Left renal cortex interstitium (tissue), 4 donors: ENCODE measurements around the gene NECTIN2. TPM values are rescaled to one million over a fixed set of nuclear protein-coding genes. Genes with fewer than 3 reads are reported as not detected.
A peak's percentile ranks its signal among the peaks of the same experiment; 100 is the strongest.
"Not testable (repeated sequence)": the region's sequence is repeated elsewhere in the genome, so short reads cannot be mapped to it uniquely, and the experiment has no call there.

Experiments used
- DNase-seq, 4 donors: peaks; one replicate each; pipeline ENCODE4 v3.0.0-alpha.2; 2013; ENCODE audit warnings: low read depth in 4 of 4, low spot score in 2 of 4, missing footprints in 1 of 4
- polyA plus RNA-seq, 4 donors: library from polyadenylated mRNA; unstranded; fragments of 120-200 nt; gene quantifications; one replicate each; pipeline ENCODE4 v1.2.1, GENCODE V29; 2013; ENCODE audit not compliant: insufficient read length in 4 of 4

Gene NECTIN2
- polyA plus RNA-seq, 4 donors, result 150 to 188 (median 163) TPM

DNA sequence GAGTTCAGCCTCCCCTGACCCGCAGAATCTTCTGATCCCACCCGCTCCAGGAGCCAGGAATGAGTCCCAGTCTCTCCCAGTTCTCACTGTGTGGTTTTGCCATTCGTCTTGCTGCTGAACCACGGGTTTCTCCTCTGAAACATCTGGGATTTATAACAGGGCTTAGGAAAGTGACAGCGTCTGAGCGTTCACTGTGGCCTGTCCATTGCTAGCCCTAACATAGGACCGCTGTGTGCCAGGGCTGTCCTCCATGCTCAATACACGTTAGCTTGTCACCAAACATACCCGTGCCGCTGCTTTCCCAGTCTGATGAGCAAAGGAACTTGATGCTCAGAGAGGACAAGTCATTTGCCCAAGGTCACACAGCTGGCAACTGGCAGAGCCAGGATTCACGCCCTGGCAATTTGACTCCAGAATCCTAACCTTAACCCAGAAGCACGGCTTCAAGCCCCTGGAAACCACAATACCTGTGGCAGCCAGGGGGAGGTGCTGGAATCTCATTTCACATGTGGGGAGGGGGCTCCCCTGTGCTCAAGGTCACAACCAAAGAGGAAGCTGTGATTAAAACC lies 58.4 kb downstream of the NECTIN2 start:
- DNase-seq, result no peak

DNA sequence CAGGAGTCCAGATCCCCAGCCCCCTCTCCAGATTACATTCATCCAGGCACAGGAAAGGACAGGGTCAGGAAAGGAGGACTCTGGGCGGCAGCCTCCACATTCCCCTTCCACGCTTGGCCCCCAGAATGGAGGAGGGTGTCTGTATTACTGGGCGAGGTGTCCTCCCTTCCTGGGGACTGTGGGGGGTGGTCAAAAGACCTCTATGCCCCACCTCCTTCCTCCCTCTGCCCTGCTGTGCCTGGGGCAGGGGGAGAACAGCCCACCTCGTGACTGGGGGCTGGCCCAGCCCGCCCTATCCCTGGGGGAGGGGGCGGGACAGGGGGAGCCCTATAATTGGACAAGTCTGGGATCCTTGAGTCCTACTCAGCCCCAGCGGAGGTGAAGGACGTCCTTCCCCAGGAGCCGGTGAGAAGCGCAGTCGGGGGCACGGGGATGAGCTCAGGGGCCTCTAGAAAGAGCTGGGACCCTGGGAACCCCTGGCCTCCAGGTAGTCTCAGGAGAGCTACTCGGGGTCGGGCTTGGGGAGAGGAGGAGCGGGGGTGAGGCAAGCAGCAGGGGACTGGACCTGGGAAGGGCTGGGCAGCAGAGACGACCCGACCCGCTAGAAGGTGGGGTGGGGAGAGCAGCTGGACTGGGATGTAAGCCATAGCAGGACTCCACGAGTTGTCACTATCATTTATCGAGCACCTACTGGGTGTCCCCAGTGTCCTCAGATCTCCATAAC lies 59.5 kb downstream of the NECTIN2 start, which contains the start of gene APOE:
TSS of gene APOE (plus strand) at position 360 of the 724 bp plus-strand sequence. CDS start 829 bp downstream, outside the sequence.
- no peak for DNase-seq

DNA sequence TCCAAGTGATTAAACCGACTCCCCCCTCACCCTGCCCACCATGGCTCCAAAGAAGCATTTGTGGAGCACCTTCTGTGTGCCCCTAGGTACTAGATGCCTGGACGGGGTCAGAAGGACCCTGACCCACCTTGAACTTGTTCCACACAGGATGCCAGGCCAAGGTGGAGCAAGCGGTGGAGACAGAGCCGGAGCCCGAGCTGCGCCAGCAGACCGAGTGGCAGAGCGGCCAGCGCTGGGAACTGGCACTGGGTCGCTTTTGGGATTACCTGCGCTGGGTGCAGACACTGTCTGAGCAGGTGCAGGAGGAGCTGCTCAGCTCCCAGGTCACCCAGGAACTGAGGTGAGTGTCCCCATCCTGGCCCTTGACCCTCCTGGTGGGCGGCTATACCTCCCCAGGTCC lies 61.5 kb downstream of the NECTIN2 start:
- DNase-seq, result no peak

DNA sequence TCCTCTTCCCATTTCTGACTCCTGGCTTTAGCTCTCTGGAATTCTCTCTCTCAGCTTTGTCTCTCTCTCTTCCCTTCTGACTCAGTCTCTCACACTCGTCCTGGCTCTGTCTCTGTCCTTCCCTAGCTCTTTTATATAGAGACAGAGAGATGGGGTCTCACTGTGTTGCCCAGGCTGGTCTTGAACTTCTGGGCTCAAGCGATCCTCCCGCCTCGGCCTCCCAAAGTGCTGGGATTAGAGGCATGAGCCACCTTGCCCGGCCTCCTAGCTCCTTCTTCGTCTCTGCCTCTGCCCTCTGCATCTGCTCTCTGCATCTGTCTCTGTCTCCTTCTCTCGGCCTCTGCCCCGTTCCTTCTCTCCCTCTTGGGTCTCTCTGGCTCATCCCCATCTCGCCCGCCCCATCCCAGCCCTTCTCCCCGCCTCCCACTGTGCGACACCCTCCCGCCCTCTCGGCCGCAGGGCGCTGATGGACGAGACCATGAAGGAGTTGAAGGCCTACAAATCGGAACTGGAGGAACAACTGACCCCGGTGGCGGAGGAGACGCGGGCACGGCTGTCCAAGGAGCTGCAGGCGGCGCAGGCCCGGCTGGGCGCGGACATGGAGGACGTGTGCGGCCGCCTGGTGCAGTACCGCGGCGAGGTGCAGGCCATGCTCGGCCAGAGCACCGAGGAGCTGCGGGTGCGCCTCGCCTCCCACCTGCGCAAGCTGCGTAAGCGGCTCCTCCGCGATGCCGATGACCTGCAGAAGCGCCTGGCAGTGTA lies 62.2 kb downstream of the NECTIN2 start:
- DNase-seq, result no peak

DNA sequence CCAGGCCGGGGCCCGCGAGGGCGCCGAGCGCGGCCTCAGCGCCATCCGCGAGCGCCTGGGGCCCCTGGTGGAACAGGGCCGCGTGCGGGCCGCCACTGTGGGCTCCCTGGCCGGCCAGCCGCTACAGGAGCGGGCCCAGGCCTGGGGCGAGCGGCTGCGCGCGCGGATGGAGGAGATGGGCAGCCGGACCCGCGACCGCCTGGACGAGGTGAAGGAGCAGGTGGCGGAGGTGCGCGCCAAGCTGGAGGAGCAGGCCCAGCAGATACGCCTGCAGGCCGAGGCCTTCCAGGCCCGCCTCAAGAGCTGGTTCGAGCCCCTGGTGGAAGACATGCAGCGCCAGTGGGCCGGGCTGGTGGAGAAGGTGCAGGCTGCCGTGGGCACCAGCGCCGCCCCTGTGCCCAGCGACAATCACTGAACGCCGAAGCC lies 62.8 kb downstream of the NECTIN2 start:
- no peak for DNase-seq

DNA sequence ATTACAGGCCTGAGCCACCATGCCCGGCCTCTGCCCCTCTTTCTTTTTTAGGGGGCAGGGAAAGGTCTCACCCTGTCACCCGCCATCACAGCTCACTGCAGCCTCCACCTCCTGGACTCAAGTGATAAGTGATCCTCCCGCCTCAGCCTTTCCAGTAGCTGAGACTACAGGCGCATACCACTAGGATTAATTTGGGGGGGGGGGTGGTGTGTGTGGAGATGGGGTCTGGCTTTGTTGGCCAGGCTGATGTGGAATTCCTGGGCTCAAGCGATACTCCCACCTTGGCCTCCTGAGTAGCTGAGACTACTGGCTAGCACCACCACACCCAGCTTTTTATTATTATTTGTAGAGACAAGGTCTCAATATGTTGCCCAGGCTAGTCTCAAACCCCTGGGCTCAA lies 63.7 kb downstream of the NECTIN2 start:
- no peak for DNase-seq

DNA sequence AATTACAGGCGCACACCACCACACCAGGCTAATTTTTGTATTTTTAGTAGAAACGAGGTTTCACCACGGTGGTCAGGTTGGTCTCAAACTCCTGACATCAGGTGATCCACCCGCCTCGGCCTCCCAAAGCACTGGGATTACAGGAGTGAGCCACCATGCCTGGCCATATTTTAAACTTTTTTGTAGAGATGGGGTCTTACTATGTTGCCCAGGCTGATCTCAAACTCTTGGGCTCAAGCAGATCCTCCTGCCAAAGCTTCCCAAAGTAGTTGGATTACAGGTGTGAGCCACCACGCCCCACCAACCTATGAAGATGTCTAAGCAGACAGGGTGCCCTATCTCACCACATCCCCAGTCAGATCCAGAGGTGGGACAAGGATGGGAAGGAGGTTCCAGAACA lies 65.8 kb downstream of the NECTIN2 start:
- DNase-seq, result not testable (repeated sequence)

DNA sequence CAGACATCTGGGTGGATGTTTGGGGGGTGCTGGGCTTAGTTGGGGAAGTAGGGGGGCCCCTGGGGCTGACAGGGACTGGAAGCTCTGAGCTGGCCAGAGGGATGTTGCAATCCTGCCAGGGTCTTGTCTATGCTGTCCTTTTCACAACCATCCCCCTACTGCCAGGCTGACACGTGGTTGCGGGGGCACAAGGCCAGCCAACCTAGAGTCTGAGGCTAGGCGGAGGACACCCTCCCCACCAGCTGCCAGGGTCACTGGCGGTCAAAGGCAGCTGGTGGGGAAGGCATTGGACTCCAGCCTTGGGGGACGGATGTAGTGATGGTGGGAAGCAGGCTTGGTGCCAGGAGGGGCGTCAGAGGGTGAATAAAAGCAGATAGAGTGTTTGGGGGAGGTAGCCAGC lies 66.8 kb downstream of the NECTIN2 start:
- no peak for DNase-seq

DNA sequence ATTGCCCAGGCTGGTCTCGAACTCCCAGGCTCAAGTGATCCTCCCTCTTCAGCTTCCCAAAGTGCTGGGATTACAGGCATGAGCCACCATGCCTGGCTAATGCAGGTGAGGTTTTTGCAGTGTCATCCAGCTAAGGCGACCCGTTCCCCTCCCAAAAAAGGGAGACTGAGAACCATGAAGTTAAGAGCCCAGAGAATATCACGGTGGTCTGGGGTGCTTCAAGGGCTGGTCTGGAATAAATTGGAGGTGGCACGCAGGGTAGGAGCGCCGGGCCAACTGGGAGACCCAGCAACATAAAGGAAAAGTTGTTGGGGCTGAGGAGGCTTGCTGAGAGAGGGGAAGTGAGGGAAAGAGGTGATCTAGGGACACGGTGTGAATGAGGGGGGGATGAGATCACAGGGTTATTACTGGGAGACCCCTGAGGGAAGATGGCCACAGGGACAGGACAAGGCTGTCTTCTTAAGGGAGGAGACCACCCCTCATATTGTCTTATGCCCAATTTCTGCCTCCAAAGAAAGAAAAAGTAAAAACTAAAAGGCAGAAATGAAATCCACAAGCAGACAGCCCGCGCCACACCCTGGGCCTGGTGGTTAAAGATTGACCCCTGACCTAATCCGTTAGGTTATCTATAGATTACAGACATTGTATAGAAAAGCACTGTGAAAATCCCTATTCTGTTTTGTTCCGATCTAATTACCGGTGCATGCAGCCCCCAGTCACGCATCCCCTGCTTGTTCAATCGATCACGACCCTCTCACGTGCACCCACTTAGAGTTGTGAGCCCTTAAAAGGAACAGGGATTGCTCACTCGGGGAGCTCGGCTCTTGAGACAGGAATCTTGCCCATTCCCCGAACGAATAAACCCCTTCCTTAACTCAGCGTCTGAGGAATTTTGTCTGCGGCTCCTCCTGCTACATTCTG lies 67.7 kb downstream of the NECTIN2 start:
- not testable (repeated sequence) for DNase-seq

DNA sequence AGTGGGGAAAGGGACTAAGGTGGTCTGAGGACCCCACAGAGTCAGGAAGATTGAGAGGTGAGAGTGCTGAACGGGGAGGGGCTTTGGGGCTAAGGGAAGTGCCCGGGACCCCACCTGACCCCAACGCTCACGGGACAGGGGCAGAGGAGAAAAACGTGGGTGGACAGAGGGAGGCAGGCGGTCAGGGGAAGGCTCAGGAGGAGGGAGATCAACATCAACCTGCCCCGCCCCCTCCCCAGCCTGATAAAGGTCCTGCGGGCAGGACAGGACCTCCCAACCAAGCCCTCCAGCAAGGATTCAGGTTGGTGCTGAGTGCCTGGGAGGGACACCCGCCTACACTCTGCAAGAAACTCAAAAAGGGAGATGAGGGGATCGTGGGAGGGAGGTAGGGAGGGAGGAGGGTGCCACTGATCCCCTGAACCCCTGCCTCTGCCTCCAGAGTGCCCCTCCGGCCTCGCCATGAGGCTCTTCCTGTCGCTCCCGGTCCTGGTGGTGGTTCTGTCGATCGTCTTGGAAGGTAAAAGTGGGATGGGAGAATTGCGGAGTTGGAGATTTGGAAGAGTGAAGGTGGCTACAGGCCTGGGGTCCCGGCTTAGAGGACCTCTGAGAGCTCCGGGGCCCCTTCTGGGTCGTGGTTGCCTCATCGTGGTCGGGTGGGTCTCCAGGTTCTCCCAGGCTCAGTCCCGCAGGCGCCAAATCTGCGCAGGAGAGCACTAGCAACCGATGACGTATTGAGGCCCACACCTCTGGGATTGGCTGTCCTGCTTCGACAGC lies 68.5 kb downstream of the NECTIN2 start, which contains the start of gene APOC1:
TSS of gene APOC1 (plus strand) at position 176 of the 774 bp plus-strand sequence. CDS start at position 460, 284 bp downstream.
- peak; percentile 84 to 87 (median 86) for DNase-seq

DNA sequence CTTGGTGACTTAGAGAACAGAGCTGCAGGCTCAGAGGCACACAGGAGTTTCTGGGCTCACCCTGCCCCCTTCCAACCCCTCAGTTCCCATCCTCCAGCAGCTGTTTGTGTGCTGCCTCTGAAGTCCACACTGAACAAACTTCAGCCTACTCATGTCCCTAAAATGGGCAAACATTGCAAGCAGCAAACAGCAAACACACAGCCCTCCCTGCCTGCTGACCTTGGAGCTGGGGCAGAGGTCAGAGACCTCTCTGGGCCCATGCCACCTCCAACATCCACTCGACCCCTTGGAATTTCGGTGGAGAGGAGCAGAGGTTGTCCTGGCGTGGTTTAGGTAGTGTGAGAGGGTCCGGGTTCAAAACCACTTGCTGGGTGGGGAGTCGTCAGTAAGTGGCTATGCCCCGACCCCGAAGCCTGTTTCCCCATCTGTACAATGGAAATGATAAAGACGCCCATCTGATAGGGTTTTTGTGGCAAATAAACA lies 78.2 kb downstream of the NECTIN2 start:
- DNase-seq, result no peak

DNA sequence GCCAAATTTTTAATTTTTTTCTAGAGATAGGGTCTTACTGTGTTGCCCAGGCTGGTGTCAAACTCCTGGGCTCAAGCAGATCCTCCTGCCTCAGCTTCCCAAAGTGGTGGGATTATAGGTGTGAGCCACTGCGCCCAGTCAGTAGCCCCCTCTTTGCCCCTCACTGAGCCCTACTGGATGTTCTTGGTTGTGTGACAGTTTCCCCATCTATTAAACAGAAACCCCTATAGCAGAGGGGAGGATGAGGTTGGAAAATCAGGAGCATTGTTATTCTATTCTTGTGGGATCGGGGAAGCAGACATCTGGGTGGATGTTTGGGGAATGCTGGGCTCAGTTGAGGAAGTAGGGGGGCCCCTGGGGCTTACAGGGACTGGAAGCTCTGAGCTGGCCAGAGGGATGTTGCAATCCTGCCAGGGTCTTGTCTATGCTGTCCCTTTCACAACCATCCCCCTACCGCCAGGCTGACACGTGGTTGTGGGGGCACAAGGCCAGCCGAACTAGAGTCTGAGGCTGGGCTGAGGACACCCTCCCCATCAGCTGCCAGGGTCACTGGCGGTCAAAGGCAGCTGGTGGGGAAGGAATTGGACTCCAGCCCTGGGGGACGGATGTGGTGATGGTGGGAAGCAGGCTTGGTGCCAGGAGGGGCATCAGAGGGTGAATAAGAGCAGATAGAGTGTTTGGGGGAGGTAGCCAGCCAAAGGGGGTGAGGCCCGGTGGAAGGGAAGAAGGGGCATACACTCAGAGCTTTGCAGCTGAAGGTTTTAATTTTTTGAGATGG lies 79.2 kb downstream of the NECTIN2 start:
- no peak for DNase-seq

DNA sequence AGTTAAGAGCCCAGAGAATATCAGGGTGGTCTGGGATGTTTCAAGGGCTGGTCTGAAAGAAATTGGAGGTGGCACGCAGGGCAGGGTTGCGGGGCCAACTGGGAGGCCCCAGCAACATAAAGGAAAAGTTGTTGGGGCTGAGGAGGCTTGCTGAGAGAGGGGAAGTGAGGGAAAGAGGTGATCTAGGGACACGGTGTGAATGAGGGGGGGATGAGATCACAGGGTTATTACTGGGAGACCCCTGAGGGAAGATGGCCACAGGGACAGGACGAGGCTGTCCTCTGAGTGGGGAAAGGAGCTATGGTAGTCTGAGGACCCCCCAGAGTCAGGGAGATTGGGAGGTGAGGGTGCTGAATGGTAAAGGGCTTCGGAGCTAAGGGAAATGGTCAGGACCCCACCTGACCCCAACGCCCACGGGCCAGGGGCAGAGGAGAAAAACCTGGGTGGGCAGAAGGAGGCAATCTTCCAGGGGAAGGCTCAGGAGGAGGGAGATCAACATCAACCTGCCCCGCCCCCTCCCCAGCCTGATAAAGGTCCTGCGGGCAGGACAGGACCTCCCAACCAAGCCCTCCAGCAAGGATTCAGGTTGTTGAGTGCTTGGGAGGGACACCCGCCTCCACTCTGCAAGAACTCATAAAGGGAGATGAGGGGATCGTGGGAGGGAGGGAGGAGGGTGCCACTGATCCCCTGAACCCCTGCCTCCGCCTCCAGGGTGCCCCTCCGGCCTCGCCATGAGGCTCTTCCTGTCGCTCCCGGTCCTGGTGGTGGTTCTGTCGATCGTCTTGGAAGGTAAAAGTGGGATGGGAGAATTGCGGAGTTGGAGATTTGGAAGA lies 80.4 kb downstream of the NECTIN2 start:
- not testable (repeated sequence) for DNase-seq

DNA sequence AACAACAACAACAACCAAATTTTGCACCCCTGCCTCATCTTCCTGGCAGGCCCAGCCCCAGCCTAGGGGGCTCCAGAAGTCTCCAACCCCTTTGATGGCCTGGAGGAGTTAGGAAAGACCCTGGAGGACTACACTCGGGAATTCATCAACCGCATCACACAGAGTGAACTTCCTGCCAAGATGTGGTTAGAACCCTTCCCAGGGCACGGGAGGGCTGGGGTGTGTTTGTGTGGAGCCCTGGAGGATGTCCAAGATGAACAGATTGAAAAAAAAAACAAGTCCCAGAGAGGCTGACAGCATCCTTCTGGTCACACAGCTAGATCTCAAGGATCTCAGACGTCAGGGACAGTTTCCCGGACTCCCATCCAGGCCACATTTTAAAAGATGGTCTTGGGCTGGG lies 81.6 kb downstream of the NECTIN2 start:
- no peak for DNase-seq

DNA sequence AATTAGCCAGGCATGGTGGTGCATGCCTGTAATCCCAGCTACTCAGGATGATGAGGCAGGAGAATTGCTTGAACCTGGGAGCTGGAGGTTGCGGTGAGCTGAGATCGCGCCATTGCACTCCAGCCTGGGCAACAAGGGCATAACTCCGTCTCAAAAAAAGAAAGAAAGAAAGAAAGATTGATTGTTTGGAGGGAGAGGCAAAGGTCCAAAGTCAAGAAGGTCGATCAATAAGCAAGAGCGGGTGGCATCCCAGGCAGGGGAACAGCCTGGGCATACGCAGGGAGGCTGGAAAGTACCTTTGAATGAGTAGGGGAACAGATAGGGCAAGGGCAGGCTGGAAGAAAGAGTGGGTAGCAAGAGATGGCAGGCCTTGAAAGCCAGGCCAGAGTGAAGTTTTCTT lies 84.0 kb downstream of the NECTIN2 start:
- DNase-seq, result no peak

DNA sequence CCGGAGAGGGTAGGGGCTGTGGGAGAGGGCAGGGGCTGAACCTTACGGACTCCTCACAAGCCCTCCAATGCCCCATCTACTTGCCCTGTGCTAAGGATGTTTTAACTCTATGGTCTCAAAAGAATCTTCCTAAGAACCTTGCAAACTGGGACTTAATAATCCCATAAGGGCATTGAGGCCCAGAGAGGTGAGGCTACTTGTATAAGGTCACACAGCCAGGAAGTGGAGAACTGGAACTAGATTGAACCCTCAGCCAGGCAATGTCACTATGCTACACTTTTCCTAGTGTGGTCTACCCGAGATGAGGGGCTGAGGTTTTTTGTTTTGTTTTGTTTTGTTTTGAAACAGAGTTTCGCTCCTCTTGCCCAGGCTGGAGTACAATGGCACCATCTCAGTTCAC lies 85.4 kb downstream of the NECTIN2 start:
- no peak for DNase-seq
